Spleen (tissue), 7 donors: ENCODE results near the gene PRPS1L1.

Experiments used
- POLR2A ChIP-seq, 3 donors: fragments of 450-650 bp; IDR thresholded peaks; one replicate each; pipeline ENCODE4 v1.5.1; 2017; ENCODE audit warnings: antibody characterized with exemption in 3 of 3, mild to moderate bottlenecking in 1 of 3
- POLR2AphosphoS5 ChIP-seq, 3 donors: sonication (generic); formaldehyde crosslinking; IDR thresholded peaks; one replicate each; pipeline ENCODE4 v1.5.1; 2017; ENCODE audit warnings: antibody characterized with exemption in 3 of 3
- TF ChIP-seq, protein P1 (sequence below), 11 experiments: fragments of 200-600 bp in 7 of 11; fragments of 450-650 bp in 4 of 11; sonication (generic) in 4 of 11; IDR thresholded peaks in 8 of 11; conservative IDR thresholded peaks in 3 of 11; 1 replicate in 7 of 11; 2 replicates in 4 of 11; pipeline versions ENCODE4 v1.4.0 to v1.8.0; 2016 to 2021; ENCODE audit warnings: antibody characterized with exemption in 11 of 11, inconsistent platforms in 4 of 11, mild to moderate bottlenecking in 1 of 11
- donor health status: DM: no; HTN: no; CAD: no; lungs with moderate emphysema.
- donor health status: DM: no; HTN: no; CAD: no.
- donor health status: DM: no; HTN: no; CAD: no.

DNA sequence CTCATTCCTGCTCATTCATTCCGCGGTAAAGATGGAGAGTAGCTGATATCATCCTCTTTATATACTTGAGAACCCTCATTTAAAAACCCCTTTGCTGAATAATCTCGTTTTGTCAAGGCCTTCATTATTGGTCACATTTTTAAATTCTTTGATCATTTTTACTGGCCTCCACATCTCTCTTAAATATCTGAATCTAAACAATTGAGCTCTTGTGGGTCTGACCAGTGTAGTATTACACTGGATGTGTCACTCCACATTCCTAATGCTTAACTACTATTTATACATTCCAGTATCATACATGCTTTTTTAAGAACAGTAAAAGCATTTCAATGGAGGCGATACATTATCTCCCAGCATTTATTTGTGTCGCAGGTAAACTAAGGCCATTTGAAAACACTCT is 12.6 kb upstream of the PRPS1L1 start:
- TF ChIP-seq POLR2A (IDR thresholded peaks at IDR 0.05) (no peak), POLR2AphosphoS5 (IDR thresholded peaks at IDR 0.05) (no peak)
- TF ChIP-seq, protein P1, sequence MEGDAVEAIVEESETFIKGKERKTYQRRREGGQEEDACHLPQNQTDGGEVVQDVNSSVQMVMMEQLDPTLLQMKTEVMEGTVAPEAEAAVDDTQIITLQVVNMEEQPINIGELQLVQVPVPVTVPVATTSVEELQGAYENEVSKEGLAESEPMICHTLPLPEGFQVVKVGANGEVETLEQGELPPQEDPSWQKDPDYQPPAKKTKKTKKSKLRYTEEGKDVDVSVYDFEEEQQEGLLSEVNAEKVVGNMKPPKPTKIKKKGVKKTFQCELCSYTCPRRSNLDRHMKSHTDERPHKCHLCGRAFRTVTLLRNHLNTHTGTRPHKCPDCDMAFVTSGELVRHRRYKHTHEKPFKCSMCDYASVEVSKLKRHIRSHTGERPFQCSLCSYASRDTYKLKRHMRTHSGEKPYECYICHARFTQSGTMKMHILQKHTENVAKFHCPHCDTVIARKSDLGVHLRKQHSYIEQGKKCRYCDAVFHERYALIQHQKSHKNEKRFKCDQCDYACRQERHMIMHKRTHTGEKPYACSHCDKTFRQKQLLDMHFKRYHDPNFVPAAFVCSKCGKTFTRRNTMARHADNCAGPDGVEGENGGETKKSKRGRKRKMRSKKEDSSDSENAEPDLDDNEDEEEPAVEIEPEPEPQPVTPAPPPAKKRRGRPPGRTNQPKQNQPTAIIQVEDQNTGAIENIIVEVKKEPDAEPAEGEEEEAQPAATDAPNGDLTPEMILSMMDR (IDR thresholded peaks at IDR 0.05 in 8 of 11, conservative IDR thresholded peaks at IDR 0.05 in 3 of 11), result no peak
